ENCODE results near the gene AAMDC. TPM values are rescaled to one million over a fixed set of nuclear protein-coding genes. Genes with fewer than 3 reads are reported as not detected.
"Not testable (repeated sequence)": the region's sequence is repeated elsewhere in the genome, so short reads cannot be mapped to it uniquely, and the experiment has no call there.

The AAMDC gene
- total RNA-seq, 1 experiment from 2014 or later: 2.8 TPM

DNA sequence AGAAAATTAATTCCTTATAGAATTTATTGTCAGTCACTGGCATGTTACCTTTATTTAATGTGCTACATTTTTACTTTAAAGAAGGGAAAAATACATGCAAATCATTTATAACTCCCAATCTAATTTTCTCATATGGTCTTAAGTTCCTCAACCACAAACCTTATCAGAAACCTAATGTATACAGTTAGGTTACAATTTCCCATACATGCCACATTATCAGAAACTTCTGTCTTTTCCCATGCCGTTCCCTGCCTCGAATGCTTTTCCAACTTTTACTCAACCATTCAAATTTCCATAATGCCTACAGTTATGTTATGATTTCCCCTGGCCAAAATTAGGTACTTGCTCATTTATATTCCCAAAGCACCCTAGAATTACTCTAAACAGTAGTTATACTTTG, 14.0 kb upstream of the AAMDC start:
- Histone ChIP-seq H3K27me3 (ENCODE audit: low read length) (no peaks in the 10 kb centered on the region), H3K79me2 (ENCODE audit: low read length) (peaks cover 98% of the 10 kb centered on the region), H4K20me1 (ENCODE audit: insufficient read depth, low read depth, low read length) (peaks cover 22% of the 10 kb centered on the region), H2AFZ (ENCODE audit: low read length) (no peak overlapping the region), H3K9ac (ENCODE audit: low read length) (no peak overlapping the region), H3K36me3 (ENCODE audit: insufficient read depth, low read length) (peaks cover 6% of the 10 kb centered on the region; the same call in 1 of the 2 replicates), H3K4me1 (ENCODE audit: low read length) (peaks cover 14% of the 10 kb centered on the region), H3K4me2 (ENCODE audit: low read depth, low read length, poor library complexity, severe bottlenecking) (no peak overlapping the region), H3K9me3 (ENCODE audit: low read length) (no peaks in the 10 kb centered on the region), H3K4me3 (ENCODE audit: low read length) (no peak overlapping the region), H3K9me2 (replicated peaks; ENCODE audit: insufficient read depth, low read length) (no peaks in the 10 kb centered on the region), H3K27ac (ENCODE audit: low read length) (no peak overlapping the region)
- no peak for DNase-seq

DNA sequence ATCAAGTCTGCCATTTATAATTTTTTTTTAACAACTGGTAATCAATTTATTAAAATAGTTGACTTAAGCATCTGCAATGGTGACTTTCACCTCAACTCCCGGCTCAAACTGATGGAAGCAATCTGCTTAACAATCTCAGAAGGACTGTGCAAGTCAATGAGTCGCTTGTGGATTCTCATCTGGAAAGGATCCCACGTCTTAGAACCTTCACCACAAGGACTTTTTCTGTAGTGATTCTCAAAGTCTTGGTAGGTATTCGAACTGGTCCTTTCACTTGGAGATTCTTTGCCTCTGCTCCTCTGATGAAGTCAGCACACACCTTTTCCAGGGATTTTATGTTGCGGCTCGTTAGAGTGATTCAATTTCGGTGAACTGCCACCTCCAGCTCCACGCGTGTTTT, 7.7 kb upstream of the AAMDC start:
- no peak overlapping the region for H2AFZ ChIP-seq (ENCODE audit: low read length)
- H3K27ac ChIP-seq (ENCODE audit: low read length): no peak overlapping the region
- no peaks in the 10 kb centered on the region for H3K9me3 ChIP-seq (ENCODE audit: low read length)
- no peak overlapping the region for H3K4me3 ChIP-seq (ENCODE audit: low read length)
- H3K9ac ChIP-seq (ENCODE audit: low read length): no peak overlapping the region
- H3K27me3 ChIP-seq (ENCODE audit: low read length): no peaks in the 10 kb centered on the region
- no peak overlapping the region for H3K4me2 ChIP-seq (ENCODE audit: low read depth, low read length, poor library complexity, severe bottlenecking)
- no peaks in the 10 kb centered on the region for H3K9me2 ChIP-seq (replicated peaks; ENCODE audit: insufficient read depth, low read length)
- H3K4me1 ChIP-seq (ENCODE audit: low read length): peaks cover 28% of the 10 kb centered on the region
- DNase-seq: no peak
- H4K20me1 ChIP-seq (ENCODE audit: insufficient read depth, low read depth, low read length): peaks cover 24% of the 10 kb centered on the region
- peaks cover 98% of the 10 kb centered on the region for H3K79me2 ChIP-seq (ENCODE audit: low read length)
- H3K36me3 ChIP-seq (ENCODE audit: insufficient read depth, low read length): peaks cover 9% of the 10 kb centered on the region

DNA sequence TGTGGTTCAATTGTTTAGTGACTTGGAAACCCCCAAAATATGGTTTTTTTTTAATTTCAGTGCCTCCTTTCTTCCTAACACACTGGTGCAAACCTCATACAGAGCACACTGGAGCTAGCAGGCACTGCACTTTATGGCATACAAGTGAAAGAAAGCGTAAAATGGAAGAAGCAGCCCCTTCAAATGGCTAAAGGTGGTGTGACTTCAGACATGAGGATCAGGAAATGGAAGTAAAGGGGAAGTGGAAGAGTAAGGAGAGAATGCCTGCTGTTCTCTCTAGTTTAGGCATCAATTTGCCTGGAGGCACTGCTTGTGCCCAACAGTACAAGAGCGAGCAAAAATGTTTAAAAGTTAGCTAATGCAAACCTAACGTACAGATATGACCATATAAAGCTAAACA, 6.1 kb upstream of the AAMDC start:
- H3K27ac ChIP-seq (ENCODE audit: low read length): no peak overlapping the region
- no peak overlapping the region for H3K4me2 ChIP-seq (ENCODE audit: low read depth, low read length, poor library complexity, severe bottlenecking)
- H3K4me1 ChIP-seq (ENCODE audit: low read length): peaks cover 34% of the 10 kb centered on the region
- H3K4me3 ChIP-seq (ENCODE audit: low read length): no peak overlapping the region
- no peak for DNase-seq
- no peaks in the 10 kb centered on the region for H3K9me3 ChIP-seq (ENCODE audit: low read length)
- H2AFZ ChIP-seq (ENCODE audit: low read length): no peak overlapping the region
- H3K27me3 ChIP-seq (ENCODE audit: low read length): no peaks in the 10 kb centered on the region
- H3K9ac ChIP-seq (ENCODE audit: low read length): no peak overlapping the region
- H3K36me3 ChIP-seq (ENCODE audit: insufficient read depth, low read length): peaks cover 9% of the 10 kb centered on the region
- peaks cover 31% of the 10 kb centered on the region for H4K20me1 ChIP-seq (ENCODE audit: insufficient read depth, low read depth, low read length)
- H3K79me2 ChIP-seq (ENCODE audit: low read length): peaks cover 98% of the 10 kb centered on the region
- no peaks in the 10 kb centered on the region for H3K9me2 ChIP-seq (replicated peaks; ENCODE audit: insufficient read depth, low read length)

GRCh38 chr11:77815459-77815858, 5.5 kb upstream of the AAMDC start:
- Histone ChIP-seq H2AFZ (ENCODE audit: low read length) (no peak overlapping the region), H3K27ac (ENCODE audit: low read length) (no peak overlapping the region), H3K4me2 (ENCODE audit: low read depth, low read length, poor library complexity, severe bottlenecking) (no peak overlapping the region), H3K4me1 (ENCODE audit: low read length) (peaks cover 34% of the 10 kb centered on the region), H4K20me1 (ENCODE audit: insufficient read depth, low read depth, low read length) (peaks cover 31% of the 10 kb centered on the region), H3K79me2 (ENCODE audit: low read length) (peaks cover 98% of the 10 kb centered on the region), H3K9me2 (replicated peaks; ENCODE audit: insufficient read depth, low read length) (no peaks in the 10 kb centered on the region), H3K9ac (ENCODE audit: low read length) (no peak overlapping the region), H3K27me3 (ENCODE audit: low read length) (no peaks in the 10 kb centered on the region), H3K9me3 (ENCODE audit: low read length) (no peaks in the 10 kb centered on the region), H3K36me3 (ENCODE audit: insufficient read depth, low read length) (peaks cover 9% of the 10 kb centered on the region), H3K4me3 (ENCODE audit: low read length) (no peak overlapping the region)
- no peak for DNase-seq

DNA sequence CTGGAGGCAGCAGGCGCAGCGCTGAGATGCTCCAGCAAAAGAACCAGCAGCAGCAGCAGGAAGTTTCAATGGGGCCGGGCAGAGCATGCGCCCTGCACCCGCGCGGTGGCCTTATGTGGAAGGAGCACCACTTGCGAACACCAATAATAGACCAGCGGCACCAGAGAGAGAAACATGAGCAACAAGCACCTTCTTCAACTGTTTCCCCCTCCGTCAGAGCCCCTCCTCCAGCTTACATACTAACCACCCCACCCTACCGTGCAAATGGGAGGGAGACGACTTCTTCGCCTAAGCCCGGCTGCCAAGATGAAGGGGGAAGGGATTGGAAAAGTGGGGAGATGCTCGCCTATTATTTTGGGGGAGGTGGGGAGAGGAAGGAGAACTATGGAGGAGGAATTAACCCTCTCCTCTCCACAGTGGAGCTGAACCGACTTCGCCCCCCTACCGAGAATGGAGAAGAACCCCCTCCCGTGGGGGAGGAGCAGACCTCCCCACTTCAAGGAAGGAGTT, 1.5 kb upstream of the AAMDC start:
- Histone ChIP-seq H3K4me2 (ENCODE audit: low read depth, low read length, poor library complexity, severe bottlenecking) (peak overlapping the region; percentile 100), H2AFZ (ENCODE audit: low read length) (no peak overlapping the region), H3K27me3 (ENCODE audit: low read length) (no peaks in the 10 kb centered on the region), H3K4me3 (ENCODE audit: low read length) (peak overlapping the region; percentile 87), H4K20me1 (ENCODE audit: insufficient read depth, low read depth, low read length) (peaks cover 24% of the 10 kb centered on the region), H3K9me2 (replicated peaks; ENCODE audit: insufficient read depth, low read length) (no peaks in the 10 kb centered on the region), H3K36me3 (ENCODE audit: insufficient read depth, low read length) (0 out of 2 replicates have a peak, but pooled peaks cover 3% of the 10 kb centered on the region), H3K9me3 (ENCODE audit: low read length) (no peaks in the 10 kb centered on the region), H3K27ac (ENCODE audit: low read length) (peak overlapping the region; percentile 93), H3K9ac (ENCODE audit: low read length) (peak overlapping the region; percentile 98), H3K79me2 (ENCODE audit: low read length) (peaks cover 59% of the 10 kb centered on the region), H3K4me1 (ENCODE audit: low read length) (peaks cover 41% of the 10 kb centered on the region)
- peak; percentile 95 for DNase-seq

GRCh38 chr11:77819921-77820564, 901 bp upstream of the AAMDC start:
- peak; percentile 75 for DNase-seq
- Histone ChIP-seq H3K4me1 (ENCODE audit: low read length) (peaks cover 41% of the 10 kb centered on the region), H3K4me3 (ENCODE audit: low read length) (peak overlapping the region; percentile 87), H3K9me2 (replicated peaks; ENCODE audit: insufficient read depth, low read length) (no peaks in the 10 kb centered on the region), H3K4me2 (ENCODE audit: low read depth, low read length, poor library complexity, severe bottlenecking) (peak overlapping the region; percentile 100), H3K9ac (ENCODE audit: low read length) (peak overlapping the region; percentile 98), H3K9me3 (ENCODE audit: low read length) (no peaks in the 10 kb centered on the region), H2AFZ (ENCODE audit: low read length) (peak overlapping the region; percentile 74), H4K20me1 (ENCODE audit: insufficient read depth, low read depth, low read length) (peaks cover 24% of the 10 kb centered on the region), H3K27ac (ENCODE audit: low read length) (peak overlapping the region; percentile 93), H3K36me3 (ENCODE audit: insufficient read depth, low read length) (0 out of 2 replicates have a peak, but pooled peaks cover 3% of the 10 kb centered on the region), H3K27me3 (ENCODE audit: low read length) (no peaks in the 10 kb centered on the region), H3K79me2 (ENCODE audit: low read length) (peaks cover 53% of the 10 kb centered on the region)

DNA sequence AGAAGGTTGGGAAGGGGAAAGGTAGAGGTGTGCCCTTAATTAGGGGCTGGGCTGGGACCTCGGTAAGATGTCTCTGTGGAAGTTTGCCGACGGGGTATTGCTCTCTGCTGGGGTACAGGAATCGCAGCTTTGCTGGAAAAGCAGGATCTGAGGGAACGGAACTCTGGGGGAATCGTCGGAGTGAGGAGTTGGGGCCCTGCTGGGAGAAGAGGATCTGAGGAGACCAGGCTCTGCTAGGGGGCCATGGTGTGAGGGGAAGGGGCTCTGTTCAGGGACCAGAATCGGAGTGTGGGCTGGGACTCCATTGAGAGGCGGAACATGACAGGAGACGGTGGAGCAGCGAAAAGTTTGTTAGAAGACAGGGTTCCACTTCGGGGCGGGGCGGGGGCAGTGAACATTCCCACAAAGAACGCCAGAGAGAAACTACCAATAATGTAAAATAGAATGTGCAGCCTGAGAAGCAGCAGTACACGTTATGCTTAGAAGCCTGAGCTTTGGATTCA, 456 bp downstream of the AAMDC start:
- H3K27ac ChIP-seq (ENCODE audit: low read length): no peak overlapping the region
- peaks cover 24% of the 10 kb centered on the region for H4K20me1 ChIP-seq (ENCODE audit: insufficient read depth, low read depth, low read length)
- no peaks in the 10 kb centered on the region for H3K9me2 ChIP-seq (replicated peaks; ENCODE audit: insufficient read depth, low read length)
- H3K9ac ChIP-seq (ENCODE audit: low read length): peak overlapping the region; percentile 98
- H3K4me1 ChIP-seq (ENCODE audit: low read length): peaks cover 34% of the 10 kb centered on the region
- no peaks in the 10 kb centered on the region for H3K9me3 ChIP-seq (ENCODE audit: low read length)
- H3K36me3 ChIP-seq (ENCODE audit: insufficient read depth, low read length): 0 out of 2 replicates have a peak, but pooled peaks cover 3% of the 10 kb centered on the region
- peaks cover 40% of the 10 kb centered on the region for H3K79me2 ChIP-seq (ENCODE audit: low read length)
- no peaks in the 10 kb centered on the region for H3K27me3 ChIP-seq (ENCODE audit: low read length)
- no peak for DNase-seq
- peak overlapping the region; percentile 98 for H2AFZ ChIP-seq (ENCODE audit: low read length)
- H3K4me2 ChIP-seq (ENCODE audit: low read depth, low read length, poor library complexity, severe bottlenecking): peak overlapping the region; percentile 100
- peak overlapping the region; percentile 87 for H3K4me3 ChIP-seq (ENCODE audit: low read length)

DNA sequence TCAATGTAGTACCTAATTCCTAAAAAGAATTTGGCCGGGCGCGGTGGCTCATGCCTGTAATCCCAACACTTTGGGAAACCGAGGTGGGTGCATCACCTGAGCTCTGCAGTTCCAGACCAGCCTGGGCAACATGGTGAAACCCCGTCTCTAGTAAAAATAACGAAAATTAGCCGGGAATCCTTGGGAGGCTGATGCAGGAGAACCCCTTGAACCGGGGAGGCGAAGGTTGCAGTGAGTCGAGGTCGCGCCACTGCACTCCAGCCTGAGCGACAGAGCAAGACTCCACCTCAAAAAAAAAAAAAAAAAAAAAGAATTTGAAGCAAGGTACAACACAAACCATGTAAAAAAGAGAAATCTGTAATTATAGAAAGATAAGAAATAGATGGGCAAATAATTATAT, 1.2 kb downstream of the AAMDC start:
- H3K27ac ChIP-seq (ENCODE audit: low read length); H3K9me2 ChIP-seq (replicated peaks; ENCODE audit: insufficient read depth, low read length); DNase-seq; H3K9ac ChIP-seq (ENCODE audit: low read length); H3K27me3 ChIP-seq (ENCODE audit: low read length); H2AFZ ChIP-seq (ENCODE audit: low read length); H3K9me3 ChIP-seq (ENCODE audit: low read length); H3K36me3 ChIP-seq (ENCODE audit: insufficient read depth, low read length); H3K4me3 ChIP-seq (ENCODE audit: low read length): not testable (repeated sequence)
- H3K79me2 ChIP-seq (ENCODE audit: low read length): peaks cover 32% of the 10 kb centered on the region
- peak overlapping the region; percentile 100 for H3K4me2 ChIP-seq (ENCODE audit: low read depth, low read length, poor library complexity, severe bottlenecking)
- peaks cover 18% of the 10 kb centered on the region for H4K20me1 ChIP-seq (ENCODE audit: insufficient read depth, low read depth, low read length)
- peaks cover 27% of the 10 kb centered on the region for H3K4me1 ChIP-seq (ENCODE audit: low read length)
